SK-N-SH treated with all-trans-retinoic acid at 6 μM for 48 hours (cell line): ENCODE data around the gene NAALAD2.
A peak's percentile ranks its signal among the peaks of the same experiment; 100 is the strongest.

Experiments
- ATAC-seq: fragments of 200-7000 bp; cut with Tn5 transposase; 3 replicates; pipeline ENCODE4 v1.9.1; 2020; ENCODE audit warnings: mild to moderate bottlenecking, moderate library complexity
- BACH2 ChIP-seq: fragments of 250-450 bp; sonication (Bioruptor Pico); IDR thresholded peaks from 2 replicates; pipeline ENCODE4 v1.9.0; 2021; ENCODE audit warnings: mild to moderate bottlenecking, borderline replicate concordance
- CSDC2 ChIP-seq: fragments of 250-450 bp; sonication (Bioruptor Pico); IDR thresholded peaks from 2 replicates; pipeline ENCODE4 v1.5.0; 2020; ENCODE audit warnings: mild to moderate bottlenecking, moderate library complexity
- ESRRG ChIP-seq: fragments of 250-450 bp; sonication (Bioruptor Pico); IDR thresholded peaks from 2 replicates; pipeline ENCODE4 v1.6.1; 2021; ENCODE audit warnings: mild to moderate bottlenecking
- GLIS3 ChIP-seq: fragments of 250-450 bp; sonication (Bioruptor Pico); IDR thresholded peaks from 2 replicates; pipeline ENCODE4 v1.5.0; 2020; ENCODE audit warnings: mild to moderate bottlenecking, moderate library complexity
- ISL1 ChIP-seq: fragments of 250-450 bp; sonication (Bioruptor Pico); IDR thresholded peaks from 2 replicates; pipeline ENCODE4 v2.1.2; 2022; ENCODE audit warnings: mild to moderate bottlenecking, moderate library complexity
- PPARA ChIP-seq: fragments of 250-450 bp; sonication (Bioruptor Pico); IDR thresholded peaks from 2 replicates; pipeline ENCODE4 v1.5.0; 2020; ENCODE audit warnings: mild to moderate bottlenecking, borderline replicate concordance
- RARB ChIP-seq: fragments of 250-450 bp; sonication (Bioruptor Pico); IDR thresholded peaks from 2 replicates; pipeline ENCODE4 v1.8.0; 2021; ENCODE audit warnings: mild to moderate bottlenecking, moderate library complexity
- TCF4 ChIP-seq: fragments of 250-450 bp; sonication (Bioruptor Pico); IDR thresholded peaks from 2 replicates; pipeline ENCODE4 v1.8.0; 2021; ENCODE audit warnings: mild to moderate bottlenecking, moderate library complexity, borderline replicate concordance
- ZC3H10 ChIP-seq: fragments of 250-450 bp; sonication (Bioruptor Pico); IDR thresholded peaks from 2 replicates; pipeline ENCODE4 v1.5.1; 2021; ENCODE audit warnings: mild to moderate bottlenecking, moderate library complexity
- ZFP3 ChIP-seq: fragments of 250-450 bp; sonication (Bioruptor Pico); IDR thresholded peaks from 2 replicates; pipeline ENCODE4 v1.5.0; 2020; ENCODE audit warnings: mild to moderate bottlenecking, moderate library complexity
- ZNF565 ChIP-seq: fragments of 450-650 bp; formaldehyde crosslinking; conservative IDR thresholded peaks from 2 replicates; pipeline ENCODE4 v1.5.0; 2020; ENCODE audit warnings: low read depth, mild to moderate bottlenecking, moderate library complexity
- ZNF70 ChIP-seq: fragments of 450-650 bp; formaldehyde crosslinking; IDR thresholded peaks from 2 replicates; pipeline ENCODE4 v1.5.0; 2020; ENCODE audit warnings: mild to moderate bottlenecking, moderate library complexity
- TF ChIP-seq, protein P1 (sequence below): fragments of 250-450 bp; sonication (Bioruptor Pico); IDR thresholded peaks from 2 replicates; pipeline ENCODE4 v1.8.0; 2021; ENCODE audit warnings: low read depth, mild to moderate bottlenecking, moderate library complexity, borderline replicate concordance
- TF ChIP-seq, protein P2 (sequence below): fragments of 250-450 bp; sonication (Bioruptor Pico); IDR thresholded peaks from 2 replicates; pipeline ENCODE4 v1.5.0; 2020; ENCODE audit warnings: mild to moderate bottlenecking, moderate library complexity
- TF ChIP-seq, protein P3 (sequence below): fragments of 250-450 bp; sonication (Bioruptor Pico); IDR thresholded peaks from 2 replicates; pipeline ENCODE4 v1.5.1; 2021; ENCODE audit warnings: mild to moderate bottlenecking, moderate library complexity
- TF ChIP-seq, protein P4 (sequence below): fragments of 250-450 bp; sonication (Bioruptor Pico); IDR thresholded peaks from 2 replicates; pipeline ENCODE4 v1.8.0; 2020; ENCODE audit warnings: mild to moderate bottlenecking, moderate library complexity, borderline replicate concordance

Gene NAALAD2

DNA sequence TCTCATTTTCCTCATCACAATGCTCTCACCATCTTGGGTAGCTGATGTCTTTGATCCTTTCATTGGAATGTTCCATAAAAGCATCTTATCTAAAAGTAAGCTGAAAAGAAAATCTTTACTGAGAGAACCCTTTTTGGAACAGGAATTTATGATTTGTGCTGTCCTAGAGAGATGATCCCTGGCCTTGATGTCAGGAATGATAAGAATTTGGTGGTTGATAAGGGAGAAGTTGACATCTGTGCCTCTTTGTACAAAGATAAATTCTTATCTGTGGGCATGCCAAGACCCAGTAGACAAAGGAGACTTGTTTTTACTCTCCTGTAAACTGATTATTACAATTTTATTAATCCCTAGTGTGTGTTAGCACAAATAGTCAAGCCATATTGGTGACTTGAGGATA lies 36.9 kb downstream of the NAALAD2 start:
- TF ChIP-seq ZNF565 (CRISPR knock-in tag) (no peak), ISL1 (CRISPR knock-in tag) (peak; percentile 10; the same call in 1 of the 2 replicates), BACH2 (CRISPR knock-in tag) (no peak)
- no peak for ATAC-seq

DNA sequence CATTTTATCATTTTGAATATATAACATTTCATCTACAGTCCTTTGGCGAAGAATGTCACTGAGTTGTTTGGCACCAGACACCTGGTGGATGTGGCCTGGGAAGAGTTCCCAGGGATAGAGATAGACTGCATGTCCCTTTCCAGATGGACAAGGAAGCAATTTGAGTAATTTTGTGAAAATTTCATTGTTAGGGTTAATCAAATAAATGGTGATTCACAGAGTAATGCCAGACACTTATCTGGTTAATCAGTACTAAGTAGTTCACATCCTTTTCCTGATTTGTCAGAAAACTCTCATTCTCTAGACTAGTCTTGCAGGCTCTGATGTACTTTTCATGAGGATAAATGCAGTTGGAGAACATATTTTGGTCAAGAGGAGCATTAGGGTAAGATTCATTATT lies 41.6 kb downstream of the NAALAD2 start:
- no peak; the same call in 2 of the 3 replicates for ATAC-seq
- TF ChIP-seq ISL1 (CRISPR knock-in tag), result peak; percentile 66
- TF ChIP-seq TCF4 (CRISPR knock-in tag), result peak; percentile 52
- TF ChIP-seq RARB (CRISPR knock-in tag), result no peak
- TF ChIP-seq, protein P1, sequence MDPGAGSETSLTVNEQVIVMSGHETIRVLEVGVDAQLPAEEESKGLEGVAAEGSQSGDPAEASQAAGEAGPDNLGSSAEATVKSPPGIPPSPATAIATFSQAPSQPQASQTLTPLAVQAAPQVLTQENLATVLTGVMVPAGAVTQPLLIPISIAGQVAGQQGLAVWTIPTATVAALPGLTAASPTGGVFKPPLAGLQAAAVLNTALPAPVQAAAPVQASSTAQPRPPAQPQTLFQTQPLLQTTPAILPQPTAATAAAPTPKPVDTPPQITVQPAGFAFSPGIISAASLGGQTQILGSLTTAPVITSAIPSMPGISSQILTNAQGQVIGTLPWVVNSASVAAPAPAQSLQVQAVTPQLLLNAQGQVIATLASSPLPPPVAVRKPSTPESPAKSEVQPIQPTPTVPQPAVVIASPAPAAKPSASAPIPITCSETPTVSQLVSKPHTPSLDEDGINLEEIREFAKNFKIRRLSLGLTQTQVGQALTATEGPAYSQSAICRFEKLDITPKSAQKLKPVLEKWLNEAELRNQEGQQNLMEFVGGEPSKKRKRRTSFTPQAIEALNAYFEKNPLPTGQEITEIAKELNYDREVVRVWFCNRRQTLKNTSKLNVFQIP (CRISPR knock-in tag), result no peak
- TF ChIP-seq GLIS3 (CRISPR knock-in tag), result no peak
- no peak for TF ChIP-seq ZC3H10 (CRISPR knock-in tag)
- TF ChIP-seq BACH2 (CRISPR knock-in tag), result no peak

DNA sequence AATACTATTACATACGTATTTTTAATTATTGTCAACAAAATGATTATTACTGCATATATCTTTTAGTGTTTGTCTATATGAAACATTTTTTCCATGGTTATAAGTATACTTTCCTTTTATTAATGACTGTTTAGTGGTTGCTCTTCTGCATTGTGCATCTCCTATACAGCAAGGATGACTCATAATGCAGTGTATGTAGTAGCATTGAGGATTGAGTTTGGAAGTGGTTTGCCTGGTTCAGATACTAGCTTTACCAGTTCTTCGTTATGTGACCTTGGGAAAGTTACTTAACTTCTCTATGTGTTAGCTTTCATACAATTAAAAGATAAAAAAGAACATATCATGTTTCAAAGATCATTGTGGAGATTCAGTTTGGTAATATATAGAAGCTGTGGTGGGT lies 44.3 kb downstream of the NAALAD2 start:
- no peak for TF ChIP-seq GLIS3 (CRISPR knock-in tag)
- TF ChIP-seq TCF4 (CRISPR knock-in tag), result no peak
- TF ChIP-seq, protein P1 (CRISPR knock-in tag), result no peak
- no peak for TF ChIP-seq ESRRG
- TF ChIP-seq, protein P2, sequence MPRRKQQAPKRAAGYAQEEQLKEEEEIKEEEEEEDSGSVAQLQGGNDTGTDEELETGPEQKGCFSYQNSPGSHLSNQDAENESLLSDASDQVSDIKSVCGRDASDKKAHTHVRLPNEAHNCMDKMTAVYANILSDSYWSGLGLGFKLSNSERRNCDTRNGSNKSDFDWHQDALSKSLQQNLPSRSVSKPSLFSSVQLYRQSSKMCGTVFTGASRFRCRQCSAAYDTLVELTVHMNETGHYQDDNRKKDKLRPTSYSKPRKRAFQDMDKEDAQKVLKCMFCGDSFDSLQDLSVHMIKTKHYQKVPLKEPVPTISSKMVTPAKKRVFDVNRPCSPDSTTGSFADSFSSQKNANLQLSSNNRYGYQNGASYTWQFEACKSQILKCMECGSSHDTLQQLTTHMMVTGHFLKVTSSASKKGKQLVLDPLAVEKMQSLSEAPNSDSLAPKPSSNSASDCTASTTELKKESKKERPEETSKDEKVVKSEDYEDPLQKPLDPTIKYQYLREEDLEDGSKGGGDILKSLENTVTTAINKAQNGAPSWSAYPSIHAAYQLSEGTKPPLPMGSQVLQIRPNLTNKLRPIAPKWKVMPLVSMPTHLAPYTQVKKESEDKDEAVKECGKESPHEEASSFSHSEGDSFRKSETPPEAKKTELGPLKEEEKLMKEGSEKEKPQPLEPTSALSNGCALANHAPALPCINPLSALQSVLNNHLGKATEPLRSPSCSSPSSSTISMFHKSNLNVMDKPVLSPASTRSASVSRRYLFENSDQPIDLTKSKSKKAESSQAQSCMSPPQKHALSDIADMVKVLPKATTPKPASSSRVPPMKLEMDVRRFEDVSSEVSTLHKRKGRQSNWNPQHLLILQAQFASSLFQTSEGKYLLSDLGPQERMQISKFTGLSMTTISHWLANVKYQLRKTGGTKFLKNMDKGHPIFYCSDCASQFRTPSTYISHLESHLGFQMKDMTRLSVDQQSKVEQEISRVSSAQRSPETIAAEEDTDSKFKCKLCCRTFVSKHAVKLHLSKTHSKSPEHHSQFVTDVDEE (CRISPR knock-in tag), result no peak
- TF ChIP-seq CSDC2, result no peak
- no peak for TF ChIP-seq ZNF70
- no peak for TF ChIP-seq ISL1 (CRISPR knock-in tag)
- TF ChIP-seq, protein P3, sequence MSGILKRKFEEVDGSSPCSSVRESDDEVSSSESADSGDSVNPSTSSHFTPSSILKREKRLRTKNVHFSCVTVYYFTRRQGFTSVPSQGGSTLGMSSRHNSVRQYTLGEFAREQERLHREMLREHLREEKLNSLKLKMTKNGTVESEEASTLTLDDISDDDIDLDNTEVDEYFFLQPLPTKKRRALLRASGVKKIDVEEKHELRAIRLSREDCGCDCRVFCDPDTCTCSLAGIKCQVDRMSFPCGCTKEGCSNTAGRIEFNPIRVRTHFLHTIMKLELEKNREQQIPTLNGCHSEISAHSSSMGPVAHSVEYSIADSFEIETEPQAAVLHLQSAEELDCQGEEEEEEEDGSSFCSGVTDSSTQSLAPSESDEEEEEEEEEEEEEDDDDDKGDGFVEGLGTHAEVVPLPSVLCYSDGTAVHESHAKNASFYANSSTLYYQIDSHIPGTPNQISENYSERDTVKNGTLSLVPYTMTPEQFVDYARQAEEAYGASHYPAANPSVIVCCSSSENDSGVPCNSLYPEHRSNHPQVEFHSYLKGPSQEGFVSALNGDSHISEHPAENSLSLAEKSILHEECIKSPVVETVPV (CRISPR knock-in tag), result no peak
- no peak for TF ChIP-seq PPARA (CRISPR knock-in tag)
- TF ChIP-seq, protein P4, sequence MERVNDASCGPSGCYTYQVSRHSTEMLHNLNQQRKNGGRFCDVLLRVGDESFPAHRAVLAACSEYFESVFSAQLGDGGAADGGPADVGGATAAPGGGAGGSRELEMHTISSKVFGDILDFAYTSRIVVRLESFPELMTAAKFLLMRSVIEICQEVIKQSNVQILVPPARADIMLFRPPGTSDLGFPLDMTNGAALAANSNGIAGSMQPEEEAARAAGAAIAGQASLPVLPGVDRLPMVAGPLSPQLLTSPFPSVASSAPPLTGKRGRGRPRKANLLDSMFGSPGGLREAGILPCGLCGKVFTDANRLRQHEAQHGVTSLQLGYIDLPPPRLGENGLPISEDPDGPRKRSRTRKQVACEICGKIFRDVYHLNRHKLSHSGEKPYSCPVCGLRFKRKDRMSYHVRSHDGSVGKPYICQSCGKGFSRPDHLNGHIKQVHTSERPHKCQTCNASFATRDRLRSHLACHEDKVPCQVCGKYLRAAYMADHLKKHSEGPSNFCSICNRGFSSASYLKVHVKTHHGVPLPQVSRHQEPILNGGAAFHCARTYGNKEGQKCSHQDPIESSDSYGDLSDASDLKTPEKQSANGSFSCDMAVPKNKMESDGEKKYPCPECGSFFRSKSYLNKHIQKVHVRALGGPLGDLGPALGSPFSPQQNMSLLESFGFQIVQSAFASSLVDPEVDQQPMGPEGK (CRISPR knock-in tag), result no peak
- no peak for ATAC-seq

DNA sequence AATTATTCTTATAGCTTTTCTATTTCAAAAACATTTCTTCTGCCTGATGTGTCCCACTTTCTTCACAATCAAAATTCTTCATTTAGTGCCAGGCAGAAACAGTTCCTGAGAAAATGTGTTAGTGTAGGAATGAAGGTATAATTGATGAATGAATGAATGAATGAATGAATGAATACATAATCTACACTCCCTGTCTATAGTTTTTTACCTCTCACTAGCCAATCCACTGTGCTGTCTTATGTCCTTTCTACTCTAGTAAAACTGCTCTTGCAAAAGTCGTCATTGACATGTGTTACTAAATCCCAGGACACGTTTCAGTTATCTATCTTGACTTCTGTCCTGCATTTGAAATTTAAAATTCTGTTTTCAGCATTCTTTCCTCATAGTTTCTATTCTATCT lies 45.5 kb downstream of the NAALAD2 start:
- ATAC-seq, result no peak
- TF ChIP-seq ZFP3 (CRISPR knock-in tag), result no peak
- TF ChIP-seq, all 23 proteins: peak for 0

DNA sequence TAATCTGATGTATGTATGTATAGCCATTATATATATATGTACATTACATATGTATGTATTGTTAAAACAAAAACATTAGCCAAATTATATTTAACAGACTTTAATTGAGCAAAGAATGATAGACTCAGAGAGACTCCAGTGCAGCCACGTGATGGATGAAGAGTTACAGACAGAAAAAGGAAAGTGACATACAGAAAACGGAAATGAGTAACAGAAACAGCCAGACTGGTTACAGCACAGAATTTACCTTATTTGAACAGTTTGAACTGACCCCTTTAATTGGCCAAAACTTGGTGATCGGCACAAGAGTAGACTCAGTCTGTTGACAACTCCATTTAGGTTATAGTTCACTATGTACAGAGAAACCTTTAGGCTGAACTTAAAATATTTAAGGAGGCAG lies 53.4 kb downstream of the NAALAD2 start:
- no peak for ATAC-seq
- TF ChIP-seq, protein P1 (CRISPR knock-in tag), result no peak
- TF ChIP-seq BACH2 (CRISPR knock-in tag) (no peak), CSDC2 (no peak), TCF4 (CRISPR knock-in tag) (no peak)
- TF ChIP-seq, protein P3 (CRISPR knock-in tag), result no peak
- TF ChIP-seq, protein P2 (CRISPR knock-in tag), result no peak
